SKM-1 (cell line): ENCODE results near the gene NUDT6.

Experiments used
- DNase-seq: peaks from one replicate; lab custom pipeline; 2025; ENCODE audit not compliant: unreplicated experiment; lab: John Stamatoyannopoulos, UW

The NUDT6 gene

DNA sequence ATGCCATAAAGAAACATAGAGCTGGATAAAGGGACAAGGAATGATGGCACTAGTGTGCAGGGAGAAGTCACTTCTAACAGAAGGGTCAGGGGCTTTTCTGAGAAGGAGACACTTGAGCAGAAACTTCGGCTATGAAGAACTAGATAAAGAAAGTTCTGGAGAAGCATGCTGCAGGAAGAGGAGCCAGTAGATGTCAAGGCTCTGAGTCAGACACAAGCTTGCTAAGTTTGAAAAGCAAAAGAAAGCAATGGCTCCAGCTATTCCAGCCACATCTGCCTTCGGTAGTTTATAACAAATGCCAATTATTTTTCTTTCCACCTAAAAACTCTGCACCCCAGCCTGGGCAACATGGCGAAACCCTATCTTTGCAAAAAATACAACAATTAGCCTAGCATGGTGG, 7.5 kb downstream of the NUDT6 start:
- DNase-seq, result no peak

DNA sequence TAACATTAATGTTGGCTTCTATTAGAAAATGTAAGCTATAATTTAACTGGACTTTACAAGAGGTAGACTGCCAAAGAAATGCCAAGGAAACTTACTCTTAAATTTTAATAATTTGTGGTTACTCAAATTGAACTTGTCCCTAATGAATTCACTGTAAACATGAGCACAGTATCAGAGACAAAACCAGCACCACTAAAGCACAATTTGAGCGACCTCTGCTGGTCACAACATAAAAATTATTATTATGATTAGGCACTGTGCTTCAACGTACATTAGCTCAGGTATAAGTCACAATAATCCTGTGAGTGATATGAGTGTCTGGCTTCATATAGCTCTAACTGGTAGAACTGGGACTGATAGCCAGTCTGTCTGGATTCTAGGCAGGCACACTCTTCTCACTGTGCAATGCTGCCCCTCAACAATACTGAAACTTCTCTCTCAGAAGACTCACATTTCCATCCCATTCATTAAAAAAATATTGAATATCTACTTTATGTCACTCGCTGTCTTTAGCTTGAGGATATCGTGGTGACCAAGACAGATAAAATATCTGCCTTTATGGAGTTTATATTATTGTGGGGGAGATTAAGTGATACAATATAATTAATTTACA, 8.0 kb downstream of the NUDT6 start:
- no peak for DNase-seq

DNA sequence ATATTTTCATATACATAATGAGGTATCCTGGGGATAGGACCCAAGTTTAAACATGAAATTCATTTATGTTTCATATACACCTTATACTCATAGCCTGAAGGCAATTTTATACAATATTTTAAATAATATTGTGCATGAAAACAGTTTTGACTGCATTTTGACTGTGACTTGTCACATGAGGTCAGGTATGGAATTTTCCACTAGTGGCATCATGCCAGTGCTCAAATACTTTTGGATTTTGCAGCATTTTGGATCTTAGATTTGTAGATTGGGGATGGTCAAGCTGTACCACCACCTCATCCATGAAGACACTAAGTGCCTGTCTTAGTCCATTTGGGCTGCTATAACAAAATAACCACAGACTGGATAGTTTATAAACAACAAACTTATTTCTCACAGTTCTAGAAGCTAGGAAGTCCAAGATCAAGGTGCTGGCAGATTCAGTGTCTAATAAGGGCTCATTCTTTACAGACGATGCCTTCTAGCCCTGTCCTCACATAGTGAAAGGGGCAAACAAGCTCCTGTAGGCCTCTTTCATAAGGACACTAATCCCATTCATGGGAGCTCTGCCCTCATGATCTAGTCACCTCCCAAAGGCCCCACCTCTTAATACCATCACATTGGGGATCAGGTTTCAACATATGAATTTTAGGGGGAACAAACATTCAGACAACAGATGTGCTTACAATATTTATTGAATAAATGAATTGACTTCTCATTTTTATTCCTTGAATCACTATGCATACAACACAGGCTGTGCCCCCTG, 9.4 kb downstream of the NUDT6 start:
- DNase-seq, result no peak

DNA sequence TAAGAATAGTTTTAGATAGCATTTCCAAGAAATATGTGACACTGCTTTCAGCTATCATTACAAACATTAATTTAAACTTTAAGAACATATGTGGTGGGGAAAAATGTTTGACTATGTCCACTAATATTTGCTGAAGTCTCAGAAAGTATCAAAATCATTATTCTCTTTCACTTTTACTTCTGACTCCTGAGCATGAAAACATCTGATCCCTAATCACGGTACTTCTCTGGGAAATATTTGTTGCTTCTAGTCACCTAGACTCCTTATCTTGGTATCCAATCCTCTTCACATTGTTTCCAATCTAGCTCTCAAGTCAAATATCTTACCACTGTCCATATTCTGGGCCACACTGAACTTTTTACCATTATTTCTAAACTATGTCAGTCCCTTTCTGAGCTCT, 10.8 kb downstream of the NUDT6 start:
- DNase-seq, result no peak

DNA sequence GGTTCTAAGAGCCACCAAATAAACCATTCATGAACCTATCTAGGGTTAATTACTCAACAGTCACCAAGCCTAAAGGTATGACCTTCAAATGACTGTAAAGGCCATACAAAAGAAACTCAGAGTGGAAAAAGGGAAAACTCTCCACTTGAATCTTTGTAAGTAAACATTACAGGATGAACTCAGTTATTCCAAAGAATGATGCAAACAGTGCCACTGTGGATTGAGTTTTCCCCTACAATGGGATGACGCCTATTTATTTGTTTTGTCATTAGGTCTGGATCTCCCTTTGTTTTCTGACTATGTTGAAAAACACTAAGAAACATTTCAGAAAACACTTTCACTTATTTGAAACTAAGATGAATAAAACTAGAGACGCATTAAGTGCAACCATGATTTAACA, 12.7 kb downstream of the NUDT6 start:
- no peak for DNase-seq

DNA sequence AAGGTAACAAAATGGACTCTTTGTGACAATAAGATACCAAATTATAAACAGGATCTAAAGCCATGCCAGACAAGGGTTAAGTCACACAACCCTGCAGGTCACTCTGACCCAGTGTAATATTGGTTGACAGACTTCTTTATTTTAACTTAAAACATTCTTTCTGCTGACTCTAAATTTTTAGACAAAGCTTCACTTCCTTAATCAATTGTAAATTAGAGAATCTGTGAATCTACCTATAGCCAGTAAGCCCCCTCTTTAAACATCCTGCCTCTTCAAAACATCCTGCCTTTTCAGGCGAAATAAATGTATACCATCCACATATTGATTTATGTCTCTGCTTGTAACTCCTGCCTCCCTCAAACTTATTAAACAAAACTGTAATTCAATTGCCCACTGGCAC, 14.2 kb downstream of the NUDT6 start:
- no peak for DNase-seq

DNA sequence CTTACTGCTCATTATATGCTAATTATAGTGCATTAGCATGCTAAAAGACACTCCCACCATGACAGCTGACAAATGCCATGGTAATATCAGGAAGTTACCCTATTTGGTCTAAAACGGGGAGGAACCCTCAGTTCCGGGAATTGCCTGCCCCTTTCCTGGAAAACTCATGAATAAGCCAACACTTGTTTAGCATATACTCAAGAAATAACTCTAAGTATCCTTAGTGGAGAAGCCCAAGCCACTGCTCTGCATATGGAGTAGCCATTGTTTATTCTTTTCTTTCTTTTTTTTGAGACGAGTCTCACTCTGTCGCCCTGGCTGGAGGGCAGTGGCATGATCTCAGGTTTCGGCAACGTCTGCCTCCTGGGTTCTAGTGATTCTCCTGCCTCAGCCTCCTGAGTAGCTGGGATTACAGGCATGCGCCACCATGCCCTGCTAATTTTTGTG, 15.5 kb downstream of the NUDT6 start:
- no peak for DNase-seq

DNA sequence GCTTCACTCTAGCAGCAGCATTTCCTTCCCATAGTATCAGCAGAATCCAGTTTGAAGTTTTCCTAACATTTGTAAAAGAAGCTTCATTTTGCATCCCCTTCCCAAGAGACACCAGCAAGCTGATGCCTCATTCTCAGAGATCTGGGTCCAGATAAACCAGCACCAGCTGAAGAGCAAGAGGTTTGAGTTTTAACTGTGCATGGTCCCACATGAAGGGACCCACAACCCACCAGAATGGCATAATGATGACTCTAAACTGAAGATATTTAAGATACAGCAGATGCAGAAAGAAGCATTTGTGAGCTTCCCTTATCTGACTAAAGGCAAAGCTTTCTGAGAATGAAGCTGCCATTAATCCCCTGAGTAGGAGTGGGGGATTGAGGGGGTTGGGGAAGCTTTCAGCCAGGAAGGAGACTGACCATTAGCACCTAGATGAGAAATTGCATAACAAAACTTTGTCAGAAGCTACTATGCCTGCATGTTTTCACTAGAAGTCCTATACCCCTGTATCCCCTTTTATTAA, 18.6 kb downstream of the NUDT6 start:
- no peak for DNase-seq

DNA sequence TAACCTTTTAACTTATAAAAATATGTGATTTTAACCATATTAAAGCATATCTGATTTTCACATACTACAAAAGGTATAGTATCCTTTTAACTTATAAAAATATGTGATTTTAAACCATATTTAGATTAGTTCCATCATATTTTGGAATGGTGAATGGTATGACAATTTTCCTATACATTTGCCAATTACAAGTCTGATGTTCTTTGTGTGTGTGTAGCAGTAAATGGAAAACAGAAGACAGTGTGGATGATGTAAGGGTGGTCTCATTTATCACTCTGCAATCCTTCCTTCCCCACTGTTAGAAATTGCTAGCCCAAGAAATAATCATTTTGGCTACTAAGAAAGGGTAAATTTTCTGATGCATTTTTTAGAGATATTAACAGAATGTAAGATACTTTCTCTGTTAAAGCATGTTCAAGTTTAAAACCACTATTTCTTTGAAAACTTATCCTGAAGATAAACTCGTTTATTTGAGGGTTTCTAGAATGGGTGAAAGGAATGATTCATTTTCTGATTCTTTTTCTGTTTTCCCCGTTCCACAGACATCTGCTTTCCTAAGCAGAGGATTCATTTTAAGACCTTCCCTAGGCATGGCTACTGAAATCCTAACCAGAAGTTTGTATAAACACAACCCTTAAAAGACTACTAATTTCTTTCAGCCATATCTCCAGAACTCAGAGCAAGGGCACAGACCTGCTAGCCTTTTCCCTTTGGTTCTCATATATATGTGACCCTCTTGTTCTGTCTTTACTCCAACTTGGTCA, 21.0 kb downstream of the NUDT6 start:
- no peak for DNase-seq

DNA sequence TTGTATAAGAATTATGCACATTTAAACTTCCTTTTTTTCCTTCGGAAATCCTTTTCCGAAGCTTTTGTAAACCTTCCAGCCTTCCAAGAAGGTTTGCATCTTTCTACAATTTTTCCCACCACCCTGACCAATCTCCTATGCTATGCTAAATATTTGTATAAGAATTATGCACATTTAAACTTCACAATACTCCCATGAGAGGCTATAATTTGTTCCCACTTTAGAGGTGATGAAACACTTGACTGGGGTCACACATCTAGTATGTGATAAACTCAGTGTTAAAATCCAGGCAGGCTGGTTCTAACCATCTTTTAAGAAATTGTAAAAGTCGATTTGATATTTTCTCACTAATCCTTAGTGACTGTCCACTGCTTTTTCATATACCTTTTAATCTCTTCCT, 22.1 kb downstream of the NUDT6 start:
- DNase-seq, result no peak

DNA sequence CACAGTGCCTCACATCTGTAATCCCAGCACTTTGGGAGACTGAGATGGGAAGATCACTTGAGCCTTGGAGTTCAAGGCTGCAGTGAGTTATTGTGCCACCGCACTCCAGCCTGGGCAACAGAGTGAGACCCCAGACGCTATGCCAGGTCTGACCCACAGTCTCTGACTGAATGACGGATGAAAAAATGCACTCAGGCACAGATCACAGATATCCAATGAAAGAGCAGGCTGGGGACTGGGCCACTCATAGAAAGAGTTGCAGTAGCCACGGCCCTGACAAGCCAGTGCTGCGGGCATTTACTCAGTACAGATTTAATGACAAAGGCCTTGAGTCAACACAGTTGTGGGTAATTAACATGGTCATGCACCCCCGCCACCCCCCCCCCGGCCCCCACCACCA, 22.7 kb downstream of the NUDT6 start:
- DNase-seq, result no peak

DNA sequence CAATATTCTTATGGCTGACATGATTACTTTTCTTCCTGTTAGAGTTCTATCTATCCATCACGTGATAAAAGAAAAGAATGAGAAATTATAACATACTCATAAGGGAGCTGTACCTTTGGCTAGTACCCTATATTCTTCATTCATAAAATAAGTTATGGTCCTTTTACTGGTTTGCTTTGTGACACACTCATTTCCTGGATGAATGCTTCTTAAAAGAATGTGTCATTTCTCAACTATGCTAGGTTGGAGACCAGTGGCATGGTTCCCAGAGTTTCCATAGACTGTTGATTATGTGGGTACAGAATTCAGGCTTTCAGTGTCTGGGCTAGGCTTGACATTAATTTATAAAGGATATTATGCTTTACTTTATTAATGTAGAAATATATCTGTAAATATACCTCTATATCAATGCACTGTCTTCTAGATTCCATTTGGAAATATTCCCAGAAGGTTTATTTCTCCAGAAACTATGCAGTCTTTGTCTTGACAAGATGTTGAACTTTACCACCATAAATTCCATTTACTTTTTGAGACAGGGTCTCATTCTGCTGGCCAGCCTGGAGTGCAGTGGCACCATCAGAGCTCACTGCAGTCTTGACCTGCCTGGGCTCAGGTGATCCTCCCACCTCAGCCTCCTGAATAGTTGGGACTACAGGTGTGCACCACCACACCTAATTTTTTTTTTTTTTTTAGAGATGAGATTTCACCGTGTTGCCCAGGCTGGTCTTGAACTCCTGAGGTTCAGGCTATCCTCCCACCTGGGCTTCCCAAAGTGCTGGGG, 23.8 kb downstream of the NUDT6 start:
- no peak for DNase-seq

DNA sequence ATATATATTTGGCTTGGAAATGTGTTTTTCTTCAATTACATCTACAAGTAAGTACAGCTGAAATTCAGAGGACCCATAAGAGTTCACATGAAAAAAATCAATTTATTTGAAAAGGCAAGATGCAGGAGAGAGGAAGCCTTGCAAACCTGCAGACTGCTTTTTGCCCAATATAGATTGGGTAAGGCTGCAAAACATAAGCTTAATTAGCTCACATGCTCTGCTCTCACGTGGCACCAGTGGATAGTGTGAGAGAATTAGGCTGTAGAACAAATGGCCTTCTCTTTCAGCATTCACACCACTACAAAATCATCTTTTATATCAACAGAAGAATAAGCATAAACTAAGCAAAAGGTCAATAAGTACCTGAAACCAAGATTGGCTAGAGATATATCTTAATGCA, 26.1 kb downstream of the NUDT6 start:
- no peak for DNase-seq

DNA sequence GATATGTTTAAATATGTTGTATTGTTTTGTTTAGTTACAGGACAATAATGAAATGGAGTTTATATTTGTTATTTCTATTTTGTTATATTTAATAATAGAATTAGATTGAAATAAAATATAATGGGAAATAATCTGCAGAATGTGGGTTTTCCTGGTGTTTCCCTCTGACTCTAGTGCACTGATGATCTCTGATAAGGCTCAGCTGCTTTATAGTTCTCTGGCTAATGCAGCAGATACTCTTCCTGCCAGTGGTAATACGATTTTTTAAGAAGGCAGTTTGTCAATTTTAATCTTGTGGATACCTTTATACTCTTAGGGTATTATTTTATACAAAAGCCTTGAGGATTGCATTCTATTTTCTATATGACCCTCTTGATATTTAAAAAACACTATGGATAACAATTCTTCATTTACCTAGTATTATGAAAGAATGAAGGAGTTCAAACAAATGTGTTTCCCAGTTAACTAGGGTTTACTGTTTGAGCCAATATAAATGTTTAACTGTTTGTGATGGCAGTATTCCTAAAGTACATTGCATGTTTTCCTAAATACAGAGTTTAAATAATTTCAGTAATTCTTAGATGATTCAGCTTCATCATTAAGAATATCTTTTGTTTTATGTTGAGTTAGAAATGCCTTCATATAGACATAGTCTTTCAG, 26.9 kb downstream of the NUDT6 start:
- DNase-seq, result no peak

DNA sequence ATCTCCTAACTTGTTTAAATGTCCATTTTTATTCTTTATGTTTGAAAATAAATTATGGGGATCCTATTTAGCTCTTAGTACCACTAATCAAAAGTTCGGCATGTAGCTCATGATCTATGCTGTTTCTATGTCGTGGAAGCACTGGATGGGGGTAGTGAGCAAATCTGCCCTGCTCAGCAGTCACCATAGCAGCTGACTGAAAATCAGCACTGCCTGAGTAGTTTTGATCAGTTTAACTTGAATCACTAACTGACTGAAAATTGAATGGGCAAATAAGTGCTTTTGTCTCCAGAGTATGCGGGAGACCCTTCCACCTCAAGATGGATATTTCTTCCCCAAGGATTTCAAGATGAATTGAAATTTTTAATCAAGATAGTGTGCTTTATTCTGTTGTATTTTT, 27.6 kb downstream of the NUDT6 start:
- DNase-seq, result no peak

DNA sequence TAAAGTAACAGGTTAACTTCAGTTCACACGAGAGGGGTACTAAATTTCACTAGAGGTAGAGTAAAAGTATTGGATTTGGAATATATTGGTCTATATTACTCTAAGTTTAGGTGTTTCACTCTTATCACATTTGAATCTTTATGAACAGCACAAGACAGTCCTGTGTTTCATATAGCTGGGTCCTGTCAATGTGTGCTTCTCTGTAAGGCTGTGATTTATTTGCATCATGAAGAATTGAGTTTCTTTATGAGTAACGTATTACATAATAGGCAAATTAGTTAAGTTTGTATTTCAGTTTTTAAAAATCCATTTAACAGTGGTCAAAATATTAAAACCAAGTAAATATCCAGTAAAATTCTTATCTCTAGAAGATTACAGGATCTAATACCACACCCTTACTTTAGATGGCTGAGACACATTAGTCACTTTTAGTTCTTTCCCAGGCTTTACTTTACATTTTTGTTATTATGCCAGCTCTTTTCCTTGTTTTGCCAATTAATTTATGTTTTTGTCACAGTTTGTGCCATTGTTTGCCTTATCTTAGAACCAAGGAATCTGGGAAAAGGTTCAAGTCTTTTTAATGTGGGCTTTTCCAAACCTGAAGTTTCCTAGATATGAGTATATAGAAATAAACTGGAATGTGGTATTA, 32.1 kb downstream of the NUDT6 start:
- no peak for DNase-seq

DNA sequence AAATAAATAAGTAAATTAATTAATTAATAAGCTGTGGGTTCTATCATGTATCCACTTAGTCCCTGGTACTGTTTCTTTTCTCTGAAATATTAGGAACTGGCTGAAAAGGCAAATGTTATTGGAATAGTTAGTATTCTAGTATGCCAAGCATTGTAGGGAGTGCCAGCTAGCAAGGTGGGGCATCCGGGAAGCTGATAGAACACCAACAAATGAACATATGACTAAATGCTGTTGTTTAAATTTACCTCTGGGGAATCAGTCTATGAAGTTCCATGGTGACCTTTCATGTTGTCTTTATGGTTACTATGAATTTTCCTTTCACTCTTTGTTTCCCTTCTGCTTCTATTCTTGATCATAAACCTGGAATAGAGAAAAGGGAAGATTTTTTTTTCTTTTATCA, 32.7 kb downstream of the NUDT6 start:
- no peak for DNase-seq

DNA sequence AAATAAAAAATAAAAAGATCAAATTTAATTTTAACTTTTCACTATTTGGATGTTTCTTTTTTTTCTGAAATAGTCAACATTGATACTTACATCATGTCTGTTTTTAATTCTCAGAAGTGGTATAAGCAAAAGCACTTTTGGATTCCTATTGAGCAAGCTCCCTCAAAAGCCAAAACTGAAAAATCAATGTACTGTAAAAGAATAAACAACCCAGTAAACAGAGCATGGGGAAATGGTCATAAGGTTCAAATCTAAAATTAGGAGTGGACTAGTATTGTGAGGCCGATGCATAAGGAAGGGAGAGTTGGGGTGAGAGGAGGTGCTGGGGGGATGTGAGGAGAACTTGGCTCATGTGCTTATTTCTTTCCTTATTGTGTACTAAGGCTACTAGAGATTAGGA, 37.9 kb downstream of the NUDT6 start:
- DNase-seq, result no peak

DNA sequence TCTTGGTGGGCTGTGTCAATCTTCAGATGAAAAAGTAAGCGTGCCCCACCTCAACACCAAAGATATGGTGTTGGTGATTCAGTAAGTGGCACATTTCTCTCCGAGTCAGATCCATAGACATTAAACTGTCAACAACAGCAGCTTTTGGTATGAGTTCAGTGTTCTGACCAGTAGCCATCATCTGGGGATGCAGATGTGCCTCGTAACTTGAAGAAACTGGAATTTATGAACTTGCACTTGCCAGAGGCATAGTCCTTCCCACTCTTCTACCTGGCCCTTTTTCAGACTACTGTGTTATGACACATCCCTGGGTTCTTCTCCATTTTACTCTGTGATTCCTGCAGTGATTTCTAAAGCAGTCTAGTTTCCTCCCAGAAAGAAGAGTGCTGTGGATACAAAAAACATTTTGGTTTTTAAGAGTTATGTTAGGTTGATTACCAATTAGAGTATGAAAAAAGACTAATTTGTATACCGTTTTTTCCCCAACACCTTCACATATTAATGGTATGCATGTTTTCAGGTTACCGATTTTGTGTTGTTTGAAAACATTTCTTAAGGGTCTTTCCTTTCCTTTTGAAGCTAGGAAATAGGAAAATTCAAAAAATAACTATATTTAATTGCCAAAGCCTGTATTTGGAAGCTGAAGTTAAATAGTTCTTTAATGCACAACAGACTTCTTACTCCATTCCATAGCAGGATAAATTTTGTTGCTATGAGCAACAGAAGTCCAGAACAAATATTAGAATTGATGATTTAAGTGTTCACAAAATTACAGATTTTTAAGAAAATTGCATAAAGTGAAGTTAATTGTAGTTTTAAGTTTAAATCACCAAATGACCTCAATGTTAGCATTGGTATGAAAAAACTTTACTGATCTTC, 39.3 kb downstream of the NUDT6 start:
- no peak for DNase-seq
